Measurements from ENCODE around the gene FOSL2.

FOSL2 gene

GRCh38 chr2:28463211-28463816 is 70.7 kb downstream of the FOSL2 start:
- Histone ChIP-seq H3K4me1 (ENCODE audit: insufficient read depth, low read length, severe bottlenecking) (no peaks in the 10 kb centered on the region), H3K4me2 (ENCODE audit: low read length) (no peak overlapping the region), H4K20me1 (ENCODE audit: insufficient read depth, low read length) (no peaks in the 10 kb centered on the region), H3K79me2 (ENCODE audit: insufficient read depth, low read length) (no peaks in the 10 kb centered on the region), H3K9me3 (ENCODE audit: low read length) (no peaks in the 10 kb centered on the region), H3K9ac (ENCODE audit: low read length) (no peak overlapping the region), H3K27me3 (ENCODE audit: insufficient read depth, low read length) (no peaks in the 10 kb centered on the region), H3K9me2 (ENCODE audit: low read depth, low read length) (no peaks in the 10 kb centered on the region), H3F3A (ENCODE audit: insufficient read depth, low read length) (no peaks in the 10 kb centered on the region), H3K27ac (ENCODE audit: low read depth, low read length, poor library complexity, severe bottlenecking) (no peak overlapping the region), H3K4me3 (ENCODE audit: low read depth, low read length, poor library complexity, severe bottlenecking) (no peak overlapping the region), H3K36me3 (ENCODE audit: insufficient read depth, low read length) (no peaks in the 10 kb centered on the region), H2AFZ (ENCODE audit: low read length) (no peak overlapping the region)
- TF ChIP-seq EZH2 (IDR thresholded peaks at IDR 0.05; ENCODE audit: borderline replicate concordance, low read length): no peak
- no peak for TF ChIP-seq CTCF (IDR thresholded peaks at IDR 0.05; ENCODE audit: low read length)

GRCh38 chr2:28463893-28464292 is 71.2 kb downstream of the FOSL2 start:
- Histone ChIP-seq H3K9me3 (ENCODE audit: low read length) (no peaks in the 10 kb centered on the region), H3K36me3 (ENCODE audit: insufficient read depth, low read length) (no peaks in the 10 kb centered on the region), H3K4me1 (ENCODE audit: insufficient read depth, low read length, severe bottlenecking) (no peaks in the 10 kb centered on the region), H4K20me1 (ENCODE audit: insufficient read depth, low read length) (no peaks in the 10 kb centered on the region), H3K79me2 (ENCODE audit: insufficient read depth, low read length) (no peaks in the 10 kb centered on the region), H3K27me3 (ENCODE audit: insufficient read depth, low read length) (no peaks in the 10 kb centered on the region), H2AFZ (ENCODE audit: low read length) (no peak overlapping the region), H3K27ac (ENCODE audit: low read depth, low read length, poor library complexity, severe bottlenecking) (no peak overlapping the region), H3K4me3 (ENCODE audit: low read depth, low read length, poor library complexity, severe bottlenecking) (no peak overlapping the region), H3F3A (ENCODE audit: insufficient read depth, low read length) (no peaks in the 10 kb centered on the region), H3K9ac (ENCODE audit: low read length) (no peak overlapping the region), H3K9me2 (ENCODE audit: low read depth, low read length) (no peaks in the 10 kb centered on the region), H3K4me2 (ENCODE audit: low read length) (no peak overlapping the region)
- TF ChIP-seq EZH2 (IDR thresholded peaks at IDR 0.05; ENCODE audit: borderline replicate concordance, low read length) (no peak), CTCF (IDR thresholded peaks at IDR 0.05; ENCODE audit: low read length) (no peak)

- H3F3A ChIP-seq (ENCODE audit: insufficient read depth, low read length): no peaks in the 10 kb centered on the region
- no peaks in the 10 kb centered on the region for H3K27me3 ChIP-seq (ENCODE audit: insufficient read depth, low read length)
- no peak overlapping the region for H3K4me2 ChIP-seq (ENCODE audit: low read length)
- H3K36me3 ChIP-seq (ENCODE audit: insufficient read depth, low read length): no peaks in the 10 kb centered on the region
- H3K9ac ChIP-seq (ENCODE audit: low read length): no peak overlapping the region
- no peaks in the 10 kb centered on the region for H4K20me1 ChIP-seq (ENCODE audit: insufficient read depth, low read length)
- no peak overlapping the region for H3K4me3 ChIP-seq (ENCODE audit: low read depth, low read length, poor library complexity, severe bottlenecking)
- H3K4me1 ChIP-seq (ENCODE audit: insufficient read depth, low read length, severe bottlenecking): no peaks in the 10 kb centered on the region
- no peaks in the 10 kb centered on the region for H3K9me2 ChIP-seq (ENCODE audit: low read depth, low read length)
- no peak overlapping the region for H3K27ac ChIP-seq (ENCODE audit: low read depth, low read length, poor library complexity, severe bottlenecking)
- no peaks in the 10 kb centered on the region for H3K9me3 ChIP-seq (ENCODE audit: low read length)
- no peaks in the 10 kb centered on the region for H3K79me2 ChIP-seq (ENCODE audit: insufficient read depth, low read length)
- no peak overlapping the region for H2AFZ ChIP-seq (ENCODE audit: low read length)
- TF ChIP-seq EZH2 (IDR thresholded peaks at IDR 0.05; ENCODE audit: borderline replicate concordance, low read length) (no peak), CTCF (IDR thresholded peaks at IDR 0.05; ENCODE audit: low read length) (no peak)
Measured at GRCh38 chr2:28465148-28465885, 72.7 kb downstream of the FOSL2 start.
